Lower leg skin (tissue), 3 donors: ENCODE measurements around the gene GPX1.

Source experiments
- POLR2A ChIP-seq, 2 donors: fragments of 450-650 bp; IDR thresholded peaks; one replicate each; pipeline ENCODE4 v1.6.1; 2016 to 2017; ENCODE audit warnings: antibody characterized with exemption in 2 of 2, mild to moderate bottlenecking in 1 of 2, moderate library complexity in 1 of 2
- TF ChIP-seq, protein P1 (sequence below), 3 donors: fragments of 450-650 bp; IDR thresholded peaks; one replicate each; pipeline ENCODE4 v1.5.1; 2016; ENCODE audit warnings: antibody characterized with exemption in 3 of 3, mild to moderate bottlenecking in 3 of 3, moderate library complexity in 2 of 3

DNA sequence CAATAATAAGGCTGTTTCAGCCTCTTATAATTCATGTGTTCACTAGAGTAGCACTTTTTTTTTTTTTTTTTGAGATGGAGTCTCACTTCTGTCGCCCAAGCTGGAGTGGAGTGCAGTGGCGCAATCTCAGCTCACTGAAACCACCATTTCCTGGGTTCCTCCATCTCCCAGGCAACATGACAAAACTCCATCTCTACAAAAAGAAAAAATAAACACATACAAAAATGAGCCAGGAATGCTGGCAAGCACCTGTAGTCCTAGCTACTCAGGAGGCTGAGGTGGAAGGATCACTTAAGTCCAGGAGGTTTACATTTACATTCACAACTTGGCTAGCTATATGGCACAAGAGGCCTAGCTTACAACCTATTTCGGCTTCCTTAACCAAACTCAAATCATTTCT lies 25.1 kb downstream of the GPX1 start:
- TF ChIP-seq, protein P1, sequence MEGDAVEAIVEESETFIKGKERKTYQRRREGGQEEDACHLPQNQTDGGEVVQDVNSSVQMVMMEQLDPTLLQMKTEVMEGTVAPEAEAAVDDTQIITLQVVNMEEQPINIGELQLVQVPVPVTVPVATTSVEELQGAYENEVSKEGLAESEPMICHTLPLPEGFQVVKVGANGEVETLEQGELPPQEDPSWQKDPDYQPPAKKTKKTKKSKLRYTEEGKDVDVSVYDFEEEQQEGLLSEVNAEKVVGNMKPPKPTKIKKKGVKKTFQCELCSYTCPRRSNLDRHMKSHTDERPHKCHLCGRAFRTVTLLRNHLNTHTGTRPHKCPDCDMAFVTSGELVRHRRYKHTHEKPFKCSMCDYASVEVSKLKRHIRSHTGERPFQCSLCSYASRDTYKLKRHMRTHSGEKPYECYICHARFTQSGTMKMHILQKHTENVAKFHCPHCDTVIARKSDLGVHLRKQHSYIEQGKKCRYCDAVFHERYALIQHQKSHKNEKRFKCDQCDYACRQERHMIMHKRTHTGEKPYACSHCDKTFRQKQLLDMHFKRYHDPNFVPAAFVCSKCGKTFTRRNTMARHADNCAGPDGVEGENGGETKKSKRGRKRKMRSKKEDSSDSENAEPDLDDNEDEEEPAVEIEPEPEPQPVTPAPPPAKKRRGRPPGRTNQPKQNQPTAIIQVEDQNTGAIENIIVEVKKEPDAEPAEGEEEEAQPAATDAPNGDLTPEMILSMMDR (IDR thresholded peaks at IDR 0.05): no peak
- TF ChIP-seq POLR2A (IDR thresholded peaks at IDR 0.05): no peak
